SK-N-SH (cell line): Measurements from ENCODE around the gene TFDP2.

Experiments used
- CHD2 ChIP-seq: fragments of 150-350 bp; IDR thresholded peaks from 2 replicates; pipeline ENCODE4 v1.6.1; 2018; ENCODE audit warnings: low read length; ENCODE audit not compliant: partially characterized antibody
- CTCF ChIP-seq: fragments of 200-600 bp; sonication (generic); IDR thresholded peaks from 2 replicates; pipeline ENCODE4 v1.6.1; 2017; ENCODE audit warnings: antibody characterized with exemption, mild to moderate bottlenecking, moderate library complexity
- EP300 ChIP-seq, 2 experiments: IDR thresholded peaks; 2 replicates each; pipeline versions ENCODE4 v1.4.0 to v1.6.1; 2012; ENCODE audit warnings: borderline replicate concordance in 1 of 2, low read depth in 1 of 2, low read length in 1 of 2
- GATA2 ChIP-seq: sonication (generic); formaldehyde crosslinking; IDR thresholded peaks from 2 replicates; pipeline ENCODE4 v1.5.0; 2020; ENCODE audit warnings: mild to moderate bottlenecking, missing genetic modification reagents
- NRF1 ChIP-seq: IDR thresholded peaks from 2 replicates; pipeline ENCODE4 v1.6.1; 2012; ENCODE audit warnings: low read depth, mild to moderate bottlenecking, low read length
- POLR2AphosphoS5 ChIP-seq: IDR thresholded peaks from 2 replicates; pipeline ENCODE4 v1.6.1; 2012; ENCODE audit warnings: low read depth, low read length
- RCOR1 ChIP-seq: fragments of 150-350 bp; IDR thresholded peaks from 2 replicates; pipeline ENCODE4 v1.6.1; 2017; ENCODE audit warnings: antibody characterized with exemption, low read length
- TCF12 ChIP-seq: IDR thresholded peaks from 2 replicates; pipeline ENCODE4 v1.4.0; 2012
- TEAD4 ChIP-seq: IDR thresholded peaks from 2 replicates; pipeline ENCODE4 v1.4.0; 2012; ENCODE audit warnings: mild to moderate bottlenecking, borderline replicate concordance; ENCODE audit not compliant: insufficient read depth

GRCh38 chr3:141972399-141972798 is 176.9 kb downstream of the TFDP2 start:
- TF ChIP-seq NRF1, result no peak
- no peak for TF ChIP-seq CHD2
- no peak for TF ChIP-seq CTCF
- TF ChIP-seq POLR2AphosphoS5, result no peak
- TF ChIP-seq EP300 (IDR thresholded peaks at IDR 0.05; ENCODE audit: borderline replicate concordance in 1 of 2, low read depth in 1 of 2, low read length in 1 of 2), result no peak
- no peak for TF ChIP-seq TEAD4
- no peak for TF ChIP-seq TCF12
- no peak for TF ChIP-seq GATA2 (CRISPR knock-in tag)
- TF ChIP-seq RCOR1, result no peak
